Body of pancreas (tissue), 4 donors: ENCODE data around the gene TRAIP. TPM values are rescaled to one million over a fixed set of nuclear protein-coding genes. Genes with fewer than 3 reads are reported as not detected.
"Not testable (repeated sequence)": the region's sequence is repeated elsewhere in the genome, so short reads cannot be mapped to it uniquely, and the experiment has no call there.

Experiments
- ATAC-seq: fragments of 150-250 bp; one replicate; pipeline ENCODE4 v1.9.1; 2016
- DNase-seq, 4 donors: peaks; one replicate each; pipeline ENCODE4 v3.0.0-alpha.2; 2019
- H3K27ac ChIP-seq, 4 donors: fragments of 200-600 bp; sonication (generic); 1 replicate in 3 of 4; 2 replicates in 1 of 4; pipeline versions ENCODE4 v1.5.1 to v1.6.1; 2016 to 2019; ENCODE audit warnings: mild to moderate bottlenecking in 1 of 4, mixed read lengths in 1 of 4, moderate library complexity in 1 of 4
- H3K27me3 ChIP-seq, 2 donors: fragments of 200-600 bp; sonication (generic); one replicate each; pipeline ENCODE4 v1.6.0; 2016; ENCODE audit warnings: mild to moderate bottlenecking in 1 of 2
- H3K36me3 ChIP-seq, 2 donors: fragments of 200-600 bp; sonication (generic); replicated peaks in 1 of 2; 2 replicates each; pipeline ENCODE4 v1.5.1; 2016; ENCODE audit warnings: low read depth in 2 of 2; ENCODE audit not compliant: insufficient read depth in 1 of 2
- H3K4me1 ChIP-seq: fragments of 200-600 bp; sonication (generic); one replicate; pipeline ENCODE4 v1.6.0; 2016
- H3K4me3 ChIP-seq, 2 donors: fragments of 200-600 bp; sonication (generic); 1 replicate in 1 of 2; 2 replicates in 1 of 2; pipeline ENCODE4 v1.5.1; 2016 to 2019
- H3K9me3 ChIP-seq, 3 donors: fragments of 200-600 bp; sonication (generic); 1 replicate in 2 of 3; 2 replicates in 1 of 3; pipeline ENCODE4 v1.5.1; 2016
- CTCF ChIP-seq, 7 experiments: fragments of 450-650 bp in 4 of 7; fragments of 200-600 bp in 3 of 7; sonication (generic) in 3 of 7; IDR thresholded peaks; one replicate each; pipeline ENCODE4 v1.5.1; 2016 to 2019; ENCODE audit warnings: antibody characterized with exemption in 7 of 7
- POLR2A ChIP-seq, 3 donors: fragments of 450-650 bp; IDR thresholded peaks; one replicate each; pipeline ENCODE4 v1.6.1; 2016; ENCODE audit warnings: antibody characterized with exemption in 3 of 3, mild to moderate bottlenecking in 2 of 3
- WGBS, 2 donors: methylation state at CpG; one replicate each; pipeline ENCODE4 v1.1.5; 2017; 5-methylcytosine and 5-hydroxymethylcytosine counted together
- intact Hi-C: fragments of 100-400 bp; cut with DNase I; formaldehyde crosslinking; loops from one replicate; pipeline ENCODE4 v1.15.1; 2023
- total RNA-seq, 2 donors: library from RNA; depleted of rRNA; stranded (reverse); fragments of >200 nt; gene quantifications; one replicate each; pipeline ENCODE4 v1.1.0, GENCODE V29; 2016

TRAIP gene
- total RNA-seq, 2 donors from 2014 or later = 1.8 to 3.6 TPM

- Histone ChIP-seq H3K4me3 (no peak overlapping the region), H3K27me3 (no peaks in the 10 kb centered on the region), H3K27ac (no peak overlapping the region), H3K4me1 (no peaks in the 10 kb centered on the region), H3K36me3 (no peaks in the 10 kb centered on the region), H3K9me3 (no peaks in the 10 kb centered on the region)
- no peak for ATAC-seq
- no peak for DNase-seq
- TF ChIP-seq CTCF (IDR thresholded peaks at IDR 0.05) = no peak
- no peak for TF ChIP-seq POLR2A (IDR thresholded peaks at IDR 0.05)
- WGBS, 2 donors = 80 to 88% methylated on average over 6 of the region's 6 CpGs
- intact Hi-C loops = no loop called here
Measured at GRCh38 chr3:49826016-49826415, 30.3 kb downstream of the TRAIP start.

GRCh38 chr3:49823131-49823530 lies 33.2 kb downstream of the TRAIP start:
- H3K4me3 ChIP-seq, ATAC-seq, DNase-seq, H3K27ac ChIP-seq, H3K36me3 ChIP-seq, intact Hi-C loops, H3K9me3 ChIP-seq, H3K4me1 ChIP-seq, H3K27me3 ChIP-seq: not testable (repeated sequence)
- WGBS, 2 donors = 63 to 90% methylated on average over 3 of the region's 3 CpGs

DNA sequence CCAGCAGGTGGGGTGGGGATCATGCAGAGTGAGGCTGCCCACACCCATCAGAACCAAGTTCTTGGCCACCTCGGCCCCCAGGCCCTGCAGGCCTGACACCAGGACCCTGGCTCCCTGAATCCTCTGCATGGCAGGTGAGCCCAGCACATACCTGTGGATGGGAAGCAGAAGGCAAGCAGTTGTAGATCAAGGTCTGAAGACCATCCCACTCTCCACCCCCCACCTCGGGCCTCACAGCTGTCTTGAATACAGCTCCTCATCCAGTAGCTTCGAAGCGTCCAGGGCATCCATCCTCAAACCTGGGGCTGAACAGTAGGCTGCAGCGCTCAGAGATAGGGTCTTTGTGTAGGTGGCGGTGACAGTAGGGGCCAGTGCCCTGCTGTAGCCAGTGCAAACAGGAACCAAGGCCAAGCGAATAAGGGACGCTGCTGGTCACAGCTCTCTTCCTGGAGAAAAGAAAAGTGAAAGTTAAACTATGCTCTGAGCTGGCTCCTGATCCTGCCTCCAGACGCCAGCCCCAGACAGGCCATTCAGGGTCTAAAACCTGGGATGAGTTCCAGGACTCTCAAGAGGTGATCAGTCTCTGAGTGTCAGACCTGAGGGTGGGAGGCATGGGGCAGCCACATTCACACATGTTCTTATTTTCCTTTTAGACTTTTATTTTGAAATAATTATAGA lies 42.7 kb downstream of the TRAIP start, which contains the start of gene UBA7:
UBA7 (minus strand) TSS at position 457 of the 678 bp plus-strand sequence; CDS start at position 291, 166 bp downstream.
- WGBS, 2 donors = 3 to 12% methylated on average over 5 to 8 of the region's 9 CpGs
- Histone ChIP-seq H3K9me3 (no peaks in the 10 kb centered on the region), H3K27me3 (no peaks in the 10 kb centered on the region), H3K27ac (peak within 1 kb of the TSS; percentile 4 to 80 (median 72)), H3K36me3 (no peaks in the 10 kb centered on the region), H3K4me3 (no peak within 1 kb of the TSS), H3K4me1 (peaks cover 21% of the 10 kb centered on the region)
- TF ChIP-seq CTCF (IDR thresholded peaks at IDR 0.05) = no peak
- TF ChIP-seq POLR2A (IDR thresholded peaks at IDR 0.05) = peak in 2 of 3 donors; percentile 38 to 51
- DNase-seq (peak; percentile 39 to 71 (median 66)), ATAC-seq (peak; percentile 84)
- intact Hi-C loops = no loop called here

- no peak for TF ChIP-seq POLR2A (IDR thresholded peaks at IDR 0.05)
- no peak for TF ChIP-seq CTCF (IDR thresholded peaks at IDR 0.05)
- Histone ChIP-seq H3K4me1 (peaks cover 21% of the 10 kb centered on the region), H3K27ac (peak overlapping the region; percentile 4 to 80 (median 72)), H3K27me3 (no peaks in the 10 kb centered on the region), H3K36me3 (no peaks in the 10 kb centered on the region), H3K4me3 (no peak overlapping the region), H3K9me3 (no peaks in the 10 kb centered on the region)
- DNase-seq (no peak), ATAC-seq (peak; percentile 16)
- intact Hi-C loops = no loop called here
- WGBS, 2 donors = 37 to 43% methylated on average over 3 to 9 of the region's 9 CpGs
Measured at GRCh38 chr3:49812916-49813496, 43.4 kb downstream of the TRAIP start.

DNA sequence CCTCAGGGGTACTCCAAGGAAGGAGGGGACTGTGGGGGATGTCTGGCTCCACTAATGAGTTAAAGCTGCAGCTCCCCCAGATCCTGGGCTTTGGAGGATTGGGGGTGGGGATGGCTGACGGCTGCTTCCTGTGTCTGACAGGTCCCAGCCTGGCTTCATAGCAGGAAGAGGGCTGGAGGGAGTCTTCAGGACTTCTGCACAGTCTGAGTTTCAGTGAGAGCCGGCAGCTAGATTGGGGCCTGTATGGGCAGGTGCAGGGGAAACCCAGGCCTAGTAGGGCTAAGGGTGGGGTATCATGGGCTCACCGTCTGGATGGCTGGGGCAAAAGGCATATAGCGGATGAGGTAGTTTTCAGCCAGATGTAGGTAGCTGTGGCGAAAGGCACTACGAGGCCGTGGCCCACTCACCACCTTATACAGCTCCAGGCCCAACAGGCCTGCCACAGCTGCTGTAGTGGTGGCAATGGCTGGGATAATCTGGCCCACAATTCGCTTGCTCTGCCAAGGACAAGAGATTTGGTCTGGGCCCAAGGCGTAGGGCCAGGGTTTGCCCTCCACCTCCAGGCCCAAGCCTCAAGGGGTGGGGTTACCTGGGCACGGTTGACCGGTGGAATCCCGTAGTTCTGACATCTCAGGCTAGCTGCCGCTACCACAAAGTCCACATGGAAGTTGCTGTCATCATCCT lies 48.8 kb downstream of the TRAIP start:
- H3K4me3 ChIP-seq = no peak overlapping the region
- no peaks in the 10 kb centered on the region for H3K9me3 ChIP-seq
- peaks cover 50% of the 10 kb centered on the region for H3K4me1 ChIP-seq
- DNase-seq (no peak), ATAC-seq (no peak)
- TF ChIP-seq POLR2A (IDR thresholded peaks at IDR 0.05) = no peak
- TF ChIP-seq CTCF (IDR thresholded peaks at IDR 0.05) = no peak
- no peaks in the 10 kb centered on the region for H3K36me3 ChIP-seq
- intact Hi-C loops = loop anchor here (5.0 kb wide), 1 partner anchor 100 kb away; no protein-coding TSS in a partner anchor
- peak overlapping the region in 1 of 4 donors; percentile 16 for H3K27ac ChIP-seq
- no peaks in the 10 kb centered on the region for H3K27me3 ChIP-seq
- WGBS, 2 donors = 73 to 82% methylated on average over 9 to 13 of the region's 13 CpGs
